Effector memory CD8-positive, alpha-beta T cell (primary cell): ENCODE data around the gene TEX9.
A peak's percentile ranks its signal among the peaks of the same experiment; 100 is the strongest.
"Not testable (repeated sequence)": the region's sequence is repeated elsewhere in the genome, so short reads cannot be mapped to it uniquely, and the experiment has no call there.

Source experiments
- ATAC-seq: fragments of 150-1000 bp; cut with Tn5 transposase; replicated peaks from 2 replicates; pipeline ENCODE4 v1.10.0; 2021; ENCODE audit warnings: mild to moderate bottlenecking, moderate library complexity
- DNase-seq, 3 experiments: peaks; one replicate each; pipeline ENCODE4 v3.0.0; 2021
- H3K27ac Mint-ChIP-seq, 2 donors: one replicate each; pipeline ENCODE4 v1.8.0; 2022; ENCODE audit warnings: mild to moderate bottlenecking in 2 of 2, mixed read lengths in 2 of 2, moderate library complexity in 2 of 2
- H3K27me3 Mint-ChIP-seq, 2 donors: one replicate each; pipeline ENCODE4 v1.8.0; 2022; ENCODE audit warnings: mixed read lengths in 2 of 2
- H3K36me3 Mint-ChIP-seq: one replicate; pipeline ENCODE4 v1.8.0; 2022; ENCODE audit warnings: mild to moderate bottlenecking, moderate library complexity, mixed read lengths; ENCODE audit not compliant: insufficient read depth
- H3K4me1 Mint-ChIP-seq, 2 donors: one replicate each; pipeline ENCODE4 v1.8.0; 2022; ENCODE audit warnings: low read depth in 2 of 2, mixed read lengths in 2 of 2
- H3K4me3 Mint-ChIP-seq, 2 donors: one replicate each; pipeline ENCODE4 v1.8.0; 2022; ENCODE audit warnings: mild to moderate bottlenecking in 2 of 2, mixed read lengths in 2 of 2, moderate library complexity in 2 of 2
- H3K9me3 Mint-ChIP-seq, 2 donors: one replicate each; pipeline ENCODE4 v1.8.0; 2022; ENCODE audit warnings: mixed read lengths in 2 of 2
- total RNA-seq, 9 experiments: gene quantifications; one replicate each; lab custom pipeline; 2026; lab: John Stamatoyannopoulos, UW

Gene TEX9
- 0.18 to 1.4 (median 0.63) reads per million in 9 experiments for total RNA-seq

DNA sequence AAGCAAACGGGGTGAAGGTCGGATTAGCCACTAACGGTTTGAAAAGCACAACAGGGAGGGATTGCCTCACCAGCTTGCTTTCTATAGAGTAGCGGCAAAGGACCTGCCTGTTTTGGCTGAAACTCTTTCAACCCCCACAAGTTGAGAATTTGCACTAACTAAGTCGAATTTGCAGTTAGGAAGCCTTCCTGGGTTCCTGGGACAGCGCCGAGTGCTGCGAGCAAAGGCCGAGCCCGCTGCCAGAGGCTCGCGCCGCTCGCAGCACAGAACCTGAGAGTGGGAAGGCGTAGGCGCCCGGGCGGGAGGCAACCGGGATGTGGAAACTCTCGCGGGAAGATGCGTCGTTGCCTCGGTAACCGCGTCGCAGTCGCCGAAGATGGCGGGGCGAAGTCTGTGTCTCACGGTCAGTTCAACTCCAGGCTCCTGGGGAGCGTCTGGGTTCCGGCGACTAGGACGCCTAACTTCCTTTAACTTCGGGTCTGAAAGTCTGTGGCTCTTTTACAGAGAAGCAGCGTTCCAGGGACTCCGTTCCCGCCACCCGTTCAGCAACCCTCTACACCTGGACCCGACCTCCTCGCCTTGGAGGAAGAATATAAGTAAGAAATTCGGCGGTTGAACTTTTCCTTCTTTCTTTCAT, at the start of gene TEX9:
TSS of gene TEX9 (plus strand) at position 352 of the 637 bp plus-strand sequence. CDS start at position 377, 25 bp downstream.
- H3K4me1 Mint-ChIP-seq = peaks cover 12 to 15% of the 10 kb centered on the region in 2 donors
- DNase-seq (peak; percentile 19 to 34 (median 23)), ATAC-seq (peak; percentile 69)
- H3K27ac Mint-ChIP-seq = no peak within 1 kb of the TSS
- peak within 1 kb of the TSS; percentile 79 to 83 for H3K4me3 Mint-ChIP-seq
- no peaks in the 10 kb centered on the region for H3K36me3 Mint-ChIP-seq
- H3K27me3 Mint-ChIP-seq = peaks cover 44 to 76% of the 10 kb centered on the region in 2 donors
- peaks cover 0 to 8% of the 10 kb centered on the region in 2 donors for H3K9me3 Mint-ChIP-seq

DNA sequence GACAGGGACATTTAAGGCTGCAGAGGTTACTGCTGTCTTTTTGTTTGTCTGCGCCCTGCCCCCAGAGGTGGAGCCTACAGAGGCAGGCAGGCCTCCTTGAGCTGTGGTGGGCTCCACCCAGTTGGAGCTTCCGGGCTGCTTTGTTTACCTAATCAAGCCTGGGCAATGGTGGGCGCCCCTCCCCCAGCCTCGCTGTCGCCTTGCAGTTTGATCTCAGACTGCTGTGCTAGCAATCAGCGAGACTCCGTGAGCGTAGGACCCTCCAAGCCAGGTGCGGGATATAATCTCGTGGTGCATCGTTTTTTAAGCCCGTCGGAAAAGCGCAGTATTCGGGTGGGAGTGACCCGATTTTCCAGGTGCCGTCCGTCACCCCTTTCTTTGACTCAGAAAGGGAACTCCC, 48.7 kb upstream of the TEX9 start:
- DNase-seq, H3K9me3 Mint-ChIP-seq, H3K4me1 Mint-ChIP-seq, H3K27ac Mint-ChIP-seq, ATAC-seq, H3K4me3 Mint-ChIP-seq, H3K36me3 Mint-ChIP-seq: not testable (repeated sequence)
- H3K27me3 Mint-ChIP-seq = peaks cover 10 to 11% of the 10 kb centered on the region in 2 donors

DNA sequence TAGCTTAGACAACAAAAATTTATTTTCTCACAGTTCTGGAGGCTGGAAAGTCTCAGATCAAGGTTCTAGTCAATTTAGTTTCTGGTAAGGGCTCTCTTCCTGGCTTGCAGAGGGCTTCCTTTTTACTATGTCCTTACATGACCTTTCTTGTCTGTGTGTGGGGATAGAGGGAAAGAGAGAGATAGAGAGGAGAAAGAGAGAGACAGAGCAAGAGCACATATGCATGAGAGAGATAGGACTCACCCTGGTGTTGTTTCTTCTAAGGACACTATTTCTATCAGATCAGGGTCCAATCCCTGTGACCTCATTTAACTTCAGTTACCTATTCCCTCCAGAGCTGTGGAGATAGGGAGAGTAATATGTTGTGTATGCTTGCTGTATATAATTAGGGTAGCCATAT, 44.9 kb upstream of the TEX9 start:
- DNase-seq = no peak
- H3K4me1 Mint-ChIP-seq = no peaks in the 10 kb centered on the region
- peaks cover 5 to 8% of the 10 kb centered on the region in 2 donors for H3K9me3 Mint-ChIP-seq
- peaks cover 24 to 30% of the 10 kb centered on the region in 2 donors for H3K27me3 Mint-ChIP-seq
- no peak overlapping the region for H3K4me3 Mint-ChIP-seq
- no peaks in the 10 kb centered on the region for H3K36me3 Mint-ChIP-seq
- no peak overlapping the region for H3K27ac Mint-ChIP-seq
- no peak for ATAC-seq

DNA sequence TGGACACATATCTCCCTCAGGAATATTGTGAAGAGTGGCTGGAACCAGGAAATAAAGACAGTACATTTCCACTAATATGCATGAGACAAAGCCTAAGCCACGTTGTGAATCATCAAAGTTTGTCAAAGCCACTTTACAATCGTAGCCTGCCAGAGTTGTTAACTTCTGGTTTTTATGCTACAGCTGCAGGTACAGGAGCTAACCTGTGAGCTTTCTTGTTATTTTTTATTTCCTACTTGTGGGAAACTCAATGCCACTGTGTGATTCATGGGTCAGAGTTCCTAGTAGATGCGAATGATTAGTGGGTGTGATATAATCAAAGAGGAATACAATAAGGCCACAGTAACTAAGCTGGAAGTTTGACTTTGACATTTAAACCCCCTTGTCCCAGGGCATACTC, 44.4 kb upstream of the TEX9 start:
- peaks cover 24 to 30% of the 10 kb centered on the region in 2 donors for H3K27me3 Mint-ChIP-seq
- DNase-seq (no peak), ATAC-seq (no peak)
- H3K4me3 Mint-ChIP-seq = no peak overlapping the region
- H3K9me3 Mint-ChIP-seq = peaks cover 5 to 8% of the 10 kb centered on the region in 2 donors
- no peak overlapping the region for H3K27ac Mint-ChIP-seq
- no peaks in the 10 kb centered on the region for H3K36me3 Mint-ChIP-seq
- no peaks in the 10 kb centered on the region for H3K4me1 Mint-ChIP-seq

DNA sequence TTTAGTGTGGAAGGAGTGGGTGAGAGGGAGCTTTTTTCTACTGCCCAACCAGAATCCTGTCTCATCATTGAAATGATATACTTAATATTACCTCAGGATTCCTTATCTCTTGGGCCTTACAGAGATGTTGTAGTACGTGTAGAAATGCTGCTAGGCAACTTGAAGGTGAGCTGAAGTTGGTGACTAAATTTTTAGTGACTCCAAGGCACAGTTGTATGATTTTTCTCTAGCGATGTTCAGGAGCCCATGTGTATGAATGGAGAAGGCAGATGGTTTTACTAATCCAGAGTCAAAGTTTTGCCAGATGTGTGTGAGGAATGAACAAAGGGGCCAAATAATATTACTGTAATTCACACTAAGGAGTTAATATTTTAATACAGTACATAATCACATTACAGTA, 42.8 kb upstream of the TEX9 start:
- Mint-ChIP-seq H3K27me3 (peaks cover 24 to 30% of the 10 kb centered on the region in 2 donors), H3K9me3 (peaks cover 2 to 8% of the 10 kb centered on the region in 2 donors), H3K27ac (no peak overlapping the region), H3K4me1 (no peaks in the 10 kb centered on the region), H3K4me3 (no peak overlapping the region), H3K36me3 (no peaks in the 10 kb centered on the region)
- DNase-seq (no peak), ATAC-seq (no peak)

DNA sequence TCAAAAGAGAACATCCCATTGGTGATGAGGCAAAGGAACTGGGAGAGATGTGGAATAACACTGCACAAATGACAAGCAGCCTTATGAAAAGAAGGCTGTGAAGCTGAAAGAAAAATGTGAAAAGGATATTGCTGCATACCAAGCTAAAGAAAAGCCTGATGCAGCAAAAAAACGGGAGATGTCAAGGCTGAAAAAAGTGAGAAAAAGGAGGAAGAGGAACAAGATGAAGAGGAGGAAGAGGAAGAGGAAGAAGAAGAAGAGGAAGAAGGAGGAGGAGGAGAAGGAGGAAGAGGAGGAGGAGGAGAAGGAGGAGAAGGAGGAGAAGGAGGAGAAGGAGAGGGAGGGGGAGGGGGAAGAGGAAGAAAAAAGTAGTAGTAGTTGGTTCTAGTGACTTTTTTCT, 41.8 kb upstream of the TEX9 start:
- Mint-ChIP-seq H3K27ac (no peak overlapping the region), H3K27me3 (peaks cover 24 to 30% of the 10 kb centered on the region in 2 donors), H3K4me3 (no peak overlapping the region), H3K36me3 (no peaks in the 10 kb centered on the region), H3K9me3 (peaks cover under 1 to 2% of the 10 kb centered on the region in 2 donors), H3K4me1 (no peaks in the 10 kb centered on the region)
- DNase-seq (no peak), ATAC-seq (no peak)

DNA sequence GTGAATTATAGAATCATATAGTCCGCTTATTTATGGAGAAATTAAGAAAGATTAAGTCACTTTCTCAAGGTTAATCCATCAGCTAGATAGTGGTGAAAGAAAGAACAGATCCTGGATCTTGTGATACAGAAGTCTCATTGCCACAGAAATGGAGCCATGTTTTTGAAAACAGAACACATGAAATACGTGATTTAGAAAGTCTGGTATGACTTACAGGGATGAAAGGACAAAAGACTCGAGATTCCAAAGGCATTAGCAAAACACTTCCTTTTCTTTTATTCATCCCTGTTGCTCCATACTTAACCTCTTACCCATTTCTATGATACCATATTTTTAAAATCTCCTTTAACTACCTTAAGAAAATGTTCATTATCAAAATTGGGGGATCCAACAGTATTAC, 40.0 kb upstream of the TEX9 start:
- Mint-ChIP-seq H3K4me3 (no peak overlapping the region), H3K27ac (no peak overlapping the region), H3K9me3 (peaks cover 2 to 13% of the 10 kb centered on the region in 2 donors), H3K4me1 (no peaks in the 10 kb centered on the region), H3K27me3 (peaks cover 23 to 30% of the 10 kb centered on the region in 2 donors), H3K36me3 (no peaks in the 10 kb centered on the region)
- DNase-seq (no peak), ATAC-seq (no peak)

DNA sequence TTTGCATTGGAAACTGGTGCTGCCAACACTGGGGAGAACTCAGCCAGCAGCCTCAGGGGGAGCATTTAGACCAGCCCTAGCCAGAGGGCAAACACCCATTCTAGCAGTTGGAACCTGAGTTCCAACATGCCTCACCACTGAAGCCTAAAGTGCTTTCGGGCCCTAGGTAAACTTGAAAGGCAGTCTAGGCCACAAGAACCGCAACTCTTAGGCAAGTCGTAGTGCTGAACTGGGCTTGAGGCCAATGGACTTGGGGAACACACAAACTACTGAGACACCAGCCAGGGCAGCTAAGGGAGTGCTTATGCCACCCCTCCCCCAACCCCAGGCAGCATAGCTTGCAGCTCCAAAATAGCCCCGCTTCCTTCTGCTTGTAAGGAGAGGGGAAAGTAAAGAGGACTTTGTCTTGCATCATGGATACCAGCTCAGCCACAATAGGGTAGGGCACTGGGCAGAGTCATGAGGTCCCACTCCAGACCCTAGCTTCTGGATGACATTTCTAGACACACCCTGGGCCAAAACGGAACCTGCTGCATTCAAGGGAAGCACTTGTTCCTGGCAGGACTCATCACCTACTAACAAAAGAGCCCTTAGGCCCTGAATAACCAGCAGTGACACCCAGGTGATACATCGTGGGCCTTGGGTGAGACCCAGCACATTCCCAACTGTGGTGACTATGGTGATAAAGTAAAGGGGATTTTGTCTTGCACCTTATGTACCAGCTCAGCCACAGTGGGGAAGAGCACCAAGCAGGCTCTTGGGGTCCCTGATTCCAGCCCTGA, 37.3 kb upstream of the TEX9 start:
- Mint-ChIP-seq H3K4me3 (no peak overlapping the region), H3K36me3 (no peaks in the 10 kb centered on the region), H3K27me3 (peaks cover 6 to 8% of the 10 kb centered on the region in 2 donors), H3K27ac (no peak overlapping the region), H3K4me1 (no peaks in the 10 kb centered on the region), H3K9me3 (peaks cover 3 to 24% of the 10 kb centered on the region in 2 donors)
- ATAC-seq = no peak
- no peak for DNase-seq

DNA sequence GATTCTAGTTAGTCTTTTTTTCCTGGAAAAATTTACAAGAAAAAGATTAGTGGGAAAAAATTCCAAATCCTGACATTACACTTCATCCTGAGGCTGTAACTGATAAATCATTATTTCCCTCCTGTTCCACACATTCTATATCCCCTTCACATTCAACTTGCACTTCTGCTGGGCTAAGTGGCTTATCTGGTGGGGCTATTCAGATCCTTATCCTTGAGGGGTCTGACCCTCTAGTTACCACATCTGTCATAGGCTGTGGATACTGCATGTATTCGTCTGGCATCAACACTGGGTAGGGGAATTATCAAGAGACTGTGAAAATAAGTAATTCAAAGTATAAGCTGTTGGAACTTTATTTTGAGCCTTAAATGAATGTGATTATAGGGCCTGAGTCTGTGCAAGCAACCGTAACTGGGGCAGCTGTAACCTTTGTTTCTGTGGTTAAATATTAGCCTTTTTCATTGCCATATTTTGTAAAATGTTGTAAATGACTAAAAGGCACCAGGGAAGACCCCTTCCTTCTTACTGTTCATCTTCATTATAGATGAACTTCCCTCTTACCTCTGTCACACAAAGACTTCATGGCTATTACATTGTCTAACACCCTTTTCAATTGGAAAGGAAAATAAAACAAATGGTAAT, 28.0 kb upstream of the TEX9 start:
- ATAC-seq = no peak
- H3K9me3 Mint-ChIP-seq = peaks cover 5 to 27% of the 10 kb centered on the region in 2 donors
- H3K36me3 Mint-ChIP-seq = no peaks in the 10 kb centered on the region
- H3K27ac Mint-ChIP-seq = no peak overlapping the region
- DNase-seq = no peak
- H3K4me1 Mint-ChIP-seq = no peaks in the 10 kb centered on the region
- no peak overlapping the region for H3K4me3 Mint-ChIP-seq
- peaks cover 0 to 4% of the 10 kb centered on the region in 2 donors for H3K27me3 Mint-ChIP-seq

DNA sequence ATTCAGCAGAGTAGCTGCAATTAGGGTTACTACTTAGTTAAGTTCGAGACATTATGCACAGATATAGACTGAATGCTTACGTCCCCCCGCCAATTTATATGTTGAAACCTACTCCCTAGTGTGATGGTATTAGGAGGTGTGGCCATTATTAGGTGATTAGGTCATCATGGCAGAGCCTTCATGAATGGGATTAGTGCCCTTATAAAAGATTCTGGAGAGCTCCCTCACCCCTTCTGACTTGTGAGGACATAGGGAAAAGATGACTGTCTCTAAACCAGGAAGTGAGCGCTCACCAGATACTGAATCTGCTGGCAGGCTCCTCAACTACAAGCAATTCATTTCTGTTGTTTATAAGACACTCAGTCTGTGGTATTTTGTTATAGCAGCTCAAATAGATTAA, 25.6 kb upstream of the TEX9 start:
- H3K27me3 Mint-ChIP-seq = peaks cover 0 to 4% of the 10 kb centered on the region in 2 donors
- ATAC-seq = no peak
- H3K4me1 Mint-ChIP-seq = no peaks in the 10 kb centered on the region
- H3K9me3 Mint-ChIP-seq = peaks cover 0 to 7% of the 10 kb centered on the region in 2 donors
- no peak overlapping the region for H3K4me3 Mint-ChIP-seq
- no peaks in the 10 kb centered on the region for H3K36me3 Mint-ChIP-seq
- H3K27ac Mint-ChIP-seq = no peak overlapping the region
- no peak for DNase-seq

DNA sequence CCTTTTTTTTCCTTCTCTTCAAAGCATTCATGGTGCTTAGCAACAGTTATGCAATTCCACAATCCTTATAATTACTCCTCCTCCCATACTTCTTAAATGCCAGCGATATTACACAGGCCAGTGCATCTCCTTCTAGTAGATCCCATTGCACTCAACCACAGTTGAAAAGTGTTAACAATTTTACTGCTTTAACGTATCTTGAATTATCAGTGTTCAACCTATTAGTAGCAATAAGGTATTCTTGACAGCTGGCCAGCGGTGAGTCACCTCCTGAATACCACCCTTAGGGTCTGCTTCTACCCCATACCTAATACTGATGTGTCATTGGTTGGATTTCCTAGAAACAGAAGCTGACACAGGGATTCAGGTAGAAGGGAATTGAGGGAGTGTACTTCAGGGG, 24.0 kb upstream of the TEX9 start:
- no peaks in the 10 kb centered on the region for H3K4me1 Mint-ChIP-seq
- no peaks in the 10 kb centered on the region for H3K36me3 Mint-ChIP-seq
- DNase-seq (no peak), ATAC-seq (no peak)
- peaks cover 0 to 2% of the 10 kb centered on the region in 2 donors for H3K9me3 Mint-ChIP-seq
- no peak overlapping the region for H3K4me3 Mint-ChIP-seq
- H3K27ac Mint-ChIP-seq = no peak overlapping the region
- peaks cover 8 to 12% of the 10 kb centered on the region in 2 donors for H3K27me3 Mint-ChIP-seq

DNA sequence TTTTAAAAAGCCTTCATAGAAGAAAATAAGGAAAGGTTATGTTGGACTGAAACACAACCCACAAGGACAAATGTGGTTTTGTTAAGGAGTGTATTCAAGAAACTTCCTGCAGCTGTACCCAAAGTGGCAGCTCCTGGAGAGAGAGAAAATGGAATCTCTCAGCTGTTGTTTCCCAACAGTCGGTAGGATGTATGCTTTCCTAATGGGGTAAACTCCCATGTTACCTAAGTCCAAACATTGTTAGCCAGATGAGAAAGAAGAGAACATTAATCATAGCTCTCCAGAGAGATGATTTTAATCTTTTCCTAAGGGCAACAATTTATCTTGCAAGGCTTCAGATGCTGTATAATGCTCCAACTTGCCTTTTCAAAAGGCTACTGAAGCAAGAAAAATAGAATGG, 22.6 kb upstream of the TEX9 start:
- no peak overlapping the region for H3K4me3 Mint-ChIP-seq
- no peaks in the 10 kb centered on the region for H3K36me3 Mint-ChIP-seq
- H3K27ac Mint-ChIP-seq = no peak overlapping the region
- H3K9me3 Mint-ChIP-seq = peaks cover 0 to 2% of the 10 kb centered on the region in 2 donors
- DNase-seq (no peak), ATAC-seq (no peak)
- H3K27me3 Mint-ChIP-seq = peaks cover 8 to 16% of the 10 kb centered on the region in 2 donors
- no peaks in the 10 kb centered on the region for H3K4me1 Mint-ChIP-seq

DNA sequence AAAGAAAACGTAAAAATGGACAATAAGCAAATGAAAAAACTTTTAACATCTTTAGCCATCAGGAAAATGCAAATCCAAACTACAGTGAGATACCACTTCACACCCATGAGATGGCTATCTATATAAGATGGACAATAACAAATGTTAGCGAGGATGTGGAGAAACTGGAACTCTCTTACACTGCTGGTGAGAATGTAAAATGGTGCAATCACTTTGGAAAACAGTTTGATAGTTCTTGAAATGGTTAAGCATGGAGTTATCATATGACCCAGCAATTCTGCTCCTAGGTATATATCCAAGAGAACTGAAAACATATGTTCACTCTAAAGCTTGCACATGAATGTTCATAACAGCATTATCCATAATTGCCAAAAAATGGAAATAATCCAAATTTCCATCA, 21.3 kb upstream of the TEX9 start:
- H3K27me3 Mint-ChIP-seq = peaks cover 8 to 16% of the 10 kb centered on the region in 2 donors
- no peak overlapping the region for H3K27ac Mint-ChIP-seq
- ATAC-seq (no peak), DNase-seq (no peak)
- H3K9me3 Mint-ChIP-seq = peaks cover 0 to 2% of the 10 kb centered on the region in 2 donors
- no peaks in the 10 kb centered on the region for H3K36me3 Mint-ChIP-seq
- no peak overlapping the region for H3K4me3 Mint-ChIP-seq
- H3K4me1 Mint-ChIP-seq = no peaks in the 10 kb centered on the region
